Measurements from ENCODE around the gene CCDC61. TPM values are rescaled to one million over a fixed set of nuclear protein-coding genes. Genes with fewer than 3 reads are reported as not detected.

Gene CCDC61
- 7.7 TPM for total RNA-seq
- long read RNA-seq, transcript CCDC61-204 (14 exons, 1,817 nt): major isoform, 6 of 11 reads
- long read RNA-seq, partial matches to known transcripts: 2 of 11 reads
- long read RNA-seq, other reads (novel, unspliced or antisense): 3 of 11 reads

- DNase-seq: peak; percentile 93
- peak; percentile 98 for ATAC-seq
- intact Hi-C loops (cut with micrococcal nuclease): no loop called here
Measured at GRCh38 chr19:45994998-45995714, at the start of gene CCDC61. Gene CCDC61 (plus strand): TSS chr19:45995467. CDS start chr19:46003019, 7,552 bp downstream.

- DNase-seq (no peak), ATAC-seq (no peak)
- intact Hi-C loops (cut with micrococcal nuclease): no loop called here
Measured at GRCh38 chr19:45947926-45948325, 47.3 kb upstream of the CCDC61 start.

GRCh38 chr19:45952341-45952685, 43.0 kb upstream of the CCDC61 start:
- intact Hi-C loops (cut with micrococcal nuclease): no loop called here
- DNase-seq (no peak), ATAC-seq (no peak)

GRCh38 chr19:45952686-45953505, 42.4 kb upstream of the CCDC61 start:
- DNase-seq: peak; percentile 71
- intact Hi-C loops (cut with micrococcal nuclease): no loop called here
- peak; percentile 65 for ATAC-seq

GRCh38 chr19:45953676-45954075, 41.6 kb upstream of the CCDC61 start:
- intact Hi-C loops (cut with micrococcal nuclease): no loop called here
- DNase-seq: no peak
- no peak for ATAC-seq

- ATAC-seq (no peak), DNase-seq (no peak)
- intact Hi-C loops (cut with micrococcal nuclease): no loop called here
Measured at GRCh38 chr19:45954156-45954555, 41.1 kb upstream of the CCDC61 start.

GRCh38 chr19:45955905-45956608, 39.2 kb upstream of the CCDC61 start:
- ATAC-seq (peak; percentile 77), DNase-seq (peak; percentile 63)
- intact Hi-C loops (cut with micrococcal nuclease): no loop called here

- intact Hi-C loops (cut with micrococcal nuclease): no loop called here
- ATAC-seq: no peak
- DNase-seq: no peak
Measured at GRCh38 chr19:45958320-45958719, 36.9 kb upstream of the CCDC61 start.

GRCh38 chr19:45958769-45959516, 36.3 kb upstream of the CCDC61 start:
- DNase-seq: no peak
- peak; percentile 20 for ATAC-seq
- intact Hi-C loops (cut with micrococcal nuclease): no loop called here

- intact Hi-C loops (cut with micrococcal nuclease): no loop called here
- ATAC-seq: no peak
- no peak for DNase-seq
Measured at GRCh38 chr19:45959517-45960025, 35.7 kb upstream of the CCDC61 start.

- no peak for DNase-seq
- no peak for ATAC-seq
- intact Hi-C loops (cut with micrococcal nuclease): no loop called here
Measured at GRCh38 chr19:45960595-45961235, 34.6 kb upstream of the CCDC61 start.

GRCh38 chr19:45962021-45962420, 33.2 kb upstream of the CCDC61 start:
- no peak for ATAC-seq
- DNase-seq: no peak
- intact Hi-C loops (cut with micrococcal nuclease): no loop called here

- ATAC-seq: no peak
- no peak for DNase-seq
- intact Hi-C loops (cut with micrococcal nuclease): no loop called here
Measured at GRCh38 chr19:45967246-45967645, 28.0 kb upstream of the CCDC61 start.

- intact Hi-C loops (cut with micrococcal nuclease): no loop called here
- ATAC-seq (no peak), DNase-seq (no peak)
Measured at GRCh38 chr19:45968626-45969025, 26.6 kb upstream of the CCDC61 start.

- DNase-seq (no peak), ATAC-seq (no peak)
- intact Hi-C loops (cut with micrococcal nuclease): no loop called here
Measured at GRCh38 chr19:45969676-45970075, 25.6 kb upstream of the CCDC61 start.

- ATAC-seq: peak; percentile 51
- peak; percentile 46 for DNase-seq
- intact Hi-C loops (cut with micrococcal nuclease): no loop called here
Measured at GRCh38 chr19:45971260-45971902, 23.9 kb upstream of the CCDC61 start.

- intact Hi-C loops (cut with micrococcal nuclease): no loop called here
- DNase-seq (no peak), ATAC-seq (peak; percentile 57)
Measured at GRCh38 chr19:45972081-45972946, 23.0 kb upstream of the CCDC61 start.
